ENCODE data around the gene PSMA1. TPM values are rescaled to one million over a fixed set of nuclear protein-coding genes. Genes with fewer than 3 reads are reported as not detected.

The PSMA1 gene
- total RNA-seq, 1 experiment from 2014 or later, result 167 TPM

GRCh38 chr11:14546672-14547071, 26.5 kb upstream of the PSMA1 start:
- H3K4me1 ChIP-seq (ENCODE audit: insufficient read depth, low read length), result no peaks in the 10 kb centered on the region; the same call in 1 of the 2 replicates
- H3K56ac ChIP-seq (ENCODE audit: insufficient read length, low read depth, low read length), result no peak overlapping the region
- H4K91ac ChIP-seq (ENCODE audit: insufficient read length, low read depth, low read length), result no peak overlapping the region
- Mint-ChIP-seq H3K27ac (no peak overlapping the region), H3K36me3 (ENCODE audit: insufficient read depth in 1 of 3, low read depth in 3 of 3) (no peaks in the 10 kb centered on the region), H3K27me3 (ENCODE audit: low read depth) (no peaks in the 10 kb centered on the region), H3K4me3 (no peak overlapping the region), H3K9me3 (no peaks in the 10 kb centered on the region), H3K4me1 (peaks cover 7 to 8% of the 10 kb centered on the region in 2 experiments)
- no peak overlapping the region for H3T11ph ChIP-seq (ENCODE audit: low read length)
- no peak overlapping the region for H2BK120ac ChIP-seq (ENCODE audit: low read depth, low read length, poor library complexity, severe bottlenecking)
- no peak overlapping the region for H4K8ac ChIP-seq (replicated peaks; ENCODE audit: insufficient read length, low read depth, low read length)
- no peak overlapping the region for H3K18ac ChIP-seq (ENCODE audit: insufficient read length, low read depth, low read length)
- H3K14ac ChIP-seq (ENCODE audit: insufficient read depth, low read length), result no peak overlapping the region
- no peak overlapping the region for H4K5ac ChIP-seq (ENCODE audit: insufficient read length, low read depth, low read length)
- H2BK12ac ChIP-seq (ENCODE audit: insufficient read length, low read depth, low read length), result no peak overlapping the region
- H3K9ac ChIP-seq (ENCODE audit: extremely low read depth, insufficient read length, low read length), result no peak overlapping the region
- DNase-seq, result no peak
- H3K79me2 ChIP-seq (ENCODE audit: insufficient read depth, low read length), result no peaks in the 10 kb centered on the region
- no peak overlapping the region for H2BK15ac ChIP-seq (ENCODE audit: low read depth, low read length)
- H3K27me3 ChIP-seq (ENCODE audit: insufficient read depth, low read length), result no peaks in the 10 kb centered on the region
- no peaks in the 10 kb centered on the region for H3K79me1 ChIP-seq (ENCODE audit: insufficient read depth, low read depth, low read length, poor library complexity, severe bottlenecking)
- H3K23me2 ChIP-seq (ENCODE audit: insufficient read length, low read depth, low read length, poor library complexity, severe bottlenecking), result no peaks in the 10 kb centered on the region
- no peak overlapping the region for H3K4me2 ChIP-seq (ENCODE audit: insufficient read depth, insufficient read length, low read length)
- no peak overlapping the region for H2AFZ ChIP-seq (ENCODE audit: low read length)
- no peak overlapping the region for H3K27ac ChIP-seq (ENCODE audit: insufficient read length, low read depth, low read length)
- H4K20me1 ChIP-seq (ENCODE audit: control insufficient read depth, insufficient read depth, insufficient read length), result no peaks in the 10 kb centered on the region
- H3K4ac ChIP-seq (ENCODE audit: low read depth, low read length), result no peak overlapping the region
- H3K9me3 ChIP-seq (ENCODE audit: control insufficient read depth, low read depth, low read length), result no peaks in the 10 kb centered on the region
- no peak for TF ChIP-seq CTCF (conservative IDR thresholded peaks at IDR 0.05)
- no peak overlapping the region for H2BK20ac ChIP-seq (ENCODE audit: low read depth, low read length, poor library complexity, severe bottlenecking)
- no peak overlapping the region for H3K23ac ChIP-seq (ENCODE audit: insufficient read length, low read depth, low read length)
- no peak overlapping the region for H2AK5ac ChIP-seq (ENCODE audit: insufficient read length, low read length)
- no peak overlapping the region for H2BK5ac ChIP-seq (ENCODE audit: insufficient read length, low read length)

Data from H9 (cell line).